WI38 (cell line): ENCODE measurements around the gene IL1RAPL2.

Experiments
- H3K4me3 ChIP-seq: 2 replicates; pipeline ENCODE4 v1.5.1; 2011; ENCODE audit warnings: low read depth, mild to moderate bottlenecking, control low read depth, low read length
- TF ChIP-seq, protein P1 (sequence below): IDR thresholded peaks from 2 replicates; pipeline ENCODE4 v1.5.1; 2012; ENCODE audit warnings: low read depth, mild to moderate bottlenecking, control low read depth, low read length

Gene IL1RAPL2

GRCh38 chrX:104842646-104843045 lies 276.6 kb downstream of the IL1RAPL2 start:
- H3K4me3 ChIP-seq = no peak overlapping the region
- TF ChIP-seq, protein P1, sequence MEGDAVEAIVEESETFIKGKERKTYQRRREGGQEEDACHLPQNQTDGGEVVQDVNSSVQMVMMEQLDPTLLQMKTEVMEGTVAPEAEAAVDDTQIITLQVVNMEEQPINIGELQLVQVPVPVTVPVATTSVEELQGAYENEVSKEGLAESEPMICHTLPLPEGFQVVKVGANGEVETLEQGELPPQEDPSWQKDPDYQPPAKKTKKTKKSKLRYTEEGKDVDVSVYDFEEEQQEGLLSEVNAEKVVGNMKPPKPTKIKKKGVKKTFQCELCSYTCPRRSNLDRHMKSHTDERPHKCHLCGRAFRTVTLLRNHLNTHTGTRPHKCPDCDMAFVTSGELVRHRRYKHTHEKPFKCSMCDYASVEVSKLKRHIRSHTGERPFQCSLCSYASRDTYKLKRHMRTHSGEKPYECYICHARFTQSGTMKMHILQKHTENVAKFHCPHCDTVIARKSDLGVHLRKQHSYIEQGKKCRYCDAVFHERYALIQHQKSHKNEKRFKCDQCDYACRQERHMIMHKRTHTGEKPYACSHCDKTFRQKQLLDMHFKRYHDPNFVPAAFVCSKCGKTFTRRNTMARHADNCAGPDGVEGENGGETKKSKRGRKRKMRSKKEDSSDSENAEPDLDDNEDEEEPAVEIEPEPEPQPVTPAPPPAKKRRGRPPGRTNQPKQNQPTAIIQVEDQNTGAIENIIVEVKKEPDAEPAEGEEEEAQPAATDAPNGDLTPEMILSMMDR = no peak

DNA sequence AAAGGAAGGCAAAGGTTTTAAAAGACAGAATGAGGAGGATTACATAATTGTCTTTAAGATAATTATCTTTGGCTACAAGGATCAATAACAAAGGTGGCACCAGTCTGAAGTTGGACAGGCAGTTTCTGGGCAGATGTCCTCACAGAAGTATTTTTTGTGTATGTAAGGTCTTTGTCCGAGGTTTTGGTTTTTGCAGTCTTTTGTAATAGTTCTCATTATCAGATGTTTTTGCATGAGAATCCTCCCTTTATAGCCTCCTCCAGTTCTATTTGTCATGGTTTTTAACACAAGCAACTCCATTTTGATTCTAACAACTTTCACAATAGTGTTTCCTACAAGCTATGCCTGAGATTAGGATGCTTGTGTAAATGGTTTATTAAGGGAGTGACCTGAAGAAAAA lies 286.2 kb downstream of the IL1RAPL2 start:
- no peak overlapping the region for H3K4me3 ChIP-seq
- TF ChIP-seq, protein P1 = no peak

DNA sequence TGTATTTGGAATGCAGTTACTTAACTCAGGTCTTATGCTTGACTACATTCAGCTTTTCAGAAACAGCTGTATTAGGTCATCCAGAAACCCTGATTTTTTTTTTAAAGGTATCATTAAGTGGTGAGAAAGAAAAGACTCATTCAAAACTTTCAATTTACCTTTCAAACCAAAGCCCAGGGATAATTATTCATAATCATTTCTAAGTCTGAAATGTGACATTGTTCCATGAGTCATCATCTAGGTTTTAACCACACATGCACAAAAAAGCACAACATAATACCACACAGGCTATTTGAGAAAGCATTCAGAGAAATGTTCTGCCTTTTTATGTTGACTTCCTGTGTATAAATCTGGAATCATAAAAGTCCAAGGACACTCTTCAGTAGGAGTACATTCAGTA lies 288.2 kb downstream of the IL1RAPL2 start:
- TF ChIP-seq, protein P1 = no peak
- no peak overlapping the region for H3K4me3 ChIP-seq

- TF ChIP-seq, protein P1 = no peak
- H3K4me3 ChIP-seq = no peak overlapping the region
Measured at GRCh38 chrX:104854790-104855340, 288.9 kb downstream of the IL1RAPL2 start.

- H3K4me3 ChIP-seq = no peak overlapping the region
- TF ChIP-seq, protein P1 = no peak
Measured at GRCh38 chrX:104863466-104863865, 297.5 kb downstream of the IL1RAPL2 start.

DNA sequence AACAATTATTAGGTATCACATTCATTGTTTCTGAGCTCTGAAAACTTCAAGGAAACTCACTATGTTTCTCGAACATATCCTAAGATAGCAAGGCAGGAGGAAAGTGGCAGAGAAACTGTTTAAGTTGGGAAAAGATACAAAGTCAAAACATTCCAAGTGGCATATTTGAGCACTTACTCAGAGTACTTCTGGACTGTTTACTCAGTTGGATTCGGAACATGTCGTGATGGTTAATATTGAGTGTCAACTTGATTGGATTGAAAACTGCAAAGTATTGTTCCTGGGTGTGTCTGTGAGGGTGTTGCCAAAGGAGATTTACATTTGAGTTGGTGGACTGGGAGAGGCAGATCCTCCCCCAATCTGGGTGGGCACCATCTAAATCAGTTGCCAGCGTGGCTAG lies 298.3 kb downstream of the IL1RAPL2 start:
- H3K4me3 ChIP-seq = no peak overlapping the region
- TF ChIP-seq, protein P1 = no peak

GRCh38 chrX:104877504-104877903 lies 311.5 kb downstream of the IL1RAPL2 start:
- TF ChIP-seq, protein P1 = no peak
- H3K4me3 ChIP-seq = no peak overlapping the region
